ENCODE results near the gene AUH. TPM values are rescaled to one million over a fixed set of nuclear protein-coding genes. Genes with fewer than 3 reads are reported as not detected.

Gene AUH
- polyA plus RNA-seq, 1 donor from 2014 or later = 42.6 TPM

DNA sequence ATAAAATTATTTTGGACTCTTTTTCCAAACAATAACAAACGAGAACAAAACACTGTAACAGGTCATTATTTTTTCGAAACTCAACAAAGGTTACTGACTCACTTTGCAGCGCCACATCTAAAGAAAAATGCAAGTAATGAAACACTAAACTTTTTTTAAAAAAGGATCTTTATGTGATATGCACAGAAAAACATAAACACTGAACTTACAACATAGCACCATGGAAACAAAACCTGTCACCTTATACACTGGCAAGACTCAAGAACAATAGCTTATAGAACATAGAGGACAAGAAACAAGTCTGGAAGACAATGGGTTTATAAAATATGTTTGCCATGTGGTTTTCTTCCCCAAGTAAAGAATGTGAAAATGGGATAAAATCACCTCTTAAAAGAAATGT, 85.2 kb downstream of the AUH start:
- H3K9me3 ChIP-seq (ENCODE audit: low read length) = no peaks in the 10 kb centered on the region
- H3K4me3 ChIP-seq (ENCODE audit: low read length) = no peak overlapping the region
- no peaks in the 10 kb centered on the region for H3K36me3 ChIP-seq (ENCODE audit: insufficient read depth, low read length)
- no peaks in the 10 kb centered on the region for H3K27me3 ChIP-seq (ENCODE audit: insufficient read depth, low read depth, low read length)
- H3K9me2 ChIP-seq (ENCODE audit: insufficient read depth, low read length) = no peaks in the 10 kb centered on the region
- no peak overlapping the region for H2AFZ ChIP-seq (ENCODE audit: low read depth, low read length)
- H3K27ac ChIP-seq (ENCODE audit: low read length) = no peak overlapping the region
- no peaks in the 10 kb centered on the region for H3F3A ChIP-seq (ENCODE audit: insufficient read depth, low read length, poor library complexity, severe bottlenecking)
- H3K9ac ChIP-seq (ENCODE audit: low read length) = no peak overlapping the region
- no peak overlapping the region for H3K4me2 ChIP-seq (ENCODE audit: low read length)
- TF ChIP-seq MXI1 (conservative IDR thresholded peaks at IDR 0.05; ENCODE audit: poor library complexity, severe bottlenecking) (no peak), POLR2AphosphoS5 (IDR thresholded peaks at IDR 0.05) (no peak), EZH2 (IDR thresholded peaks at IDR 0.05; ENCODE audit: borderline replicate concordance, insufficient read depth, low read length, poor library complexity, severe bottlenecking) (no peak), EP300 (conservative IDR thresholded peaks at IDR 0.05; ENCODE audit: poor library complexity, severe bottlenecking) (no peak), TAF1 (IDR thresholded peaks at IDR 0.05; ENCODE audit: low read depth) (no peak), SMC3 (conservative IDR thresholded peaks at IDR 0.05; ENCODE audit: poor library complexity) (no peak), RAD21 (conservative IDR thresholded peaks at IDR 0.05) (no peak)
- TF ChIP-seq, protein P1, sequence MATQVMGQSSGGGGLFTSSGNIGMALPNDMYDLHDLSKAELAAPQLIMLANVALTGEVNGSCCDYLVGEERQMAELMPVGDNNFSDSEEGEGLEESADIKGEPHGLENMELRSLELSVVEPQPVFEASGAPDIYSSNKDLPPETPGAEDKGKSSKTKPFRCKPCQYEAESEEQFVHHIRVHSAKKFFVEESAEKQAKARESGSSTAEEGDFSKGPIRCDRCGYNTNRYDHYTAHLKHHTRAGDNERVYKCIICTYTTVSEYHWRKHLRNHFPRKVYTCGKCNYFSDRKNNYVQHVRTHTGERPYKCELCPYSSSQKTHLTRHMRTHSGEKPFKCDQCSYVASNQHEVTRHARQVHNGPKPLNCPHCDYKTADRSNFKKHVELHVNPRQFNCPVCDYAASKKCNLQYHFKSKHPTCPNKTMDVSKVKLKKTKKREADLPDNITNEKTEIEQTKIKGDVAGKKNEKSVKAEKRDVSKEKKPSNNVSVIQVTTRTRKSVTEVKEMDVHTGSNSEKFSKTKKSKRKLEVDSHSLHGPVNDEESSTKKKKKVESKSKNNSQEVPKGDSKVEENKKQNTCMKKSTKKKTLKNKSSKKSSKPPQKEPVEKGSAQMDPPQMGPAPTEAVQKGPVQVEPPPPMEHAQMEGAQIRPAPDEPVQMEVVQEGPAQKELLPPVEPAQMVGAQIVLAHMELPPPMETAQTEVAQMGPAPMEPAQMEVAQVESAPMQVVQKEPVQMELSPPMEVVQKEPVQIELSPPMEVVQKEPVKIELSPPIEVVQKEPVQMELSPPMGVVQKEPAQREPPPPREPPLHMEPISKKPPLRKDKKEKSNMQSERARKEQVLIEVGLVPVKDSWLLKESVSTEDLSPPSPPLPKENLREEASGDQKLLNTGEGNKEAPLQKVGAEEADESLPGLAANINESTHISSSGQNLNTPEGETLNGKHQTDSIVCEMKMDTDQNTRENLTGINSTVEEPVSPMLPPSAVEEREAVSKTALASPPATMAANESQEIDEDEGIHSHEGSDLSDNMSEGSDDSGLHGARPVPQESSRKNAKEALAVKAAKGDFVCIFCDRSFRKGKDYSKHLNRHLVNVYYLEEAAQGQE (IDR thresholded peaks at IDR 0.05; ENCODE audit: borderline replicate concordance) = no peak
- TF ChIP-seq, protein P2, sequence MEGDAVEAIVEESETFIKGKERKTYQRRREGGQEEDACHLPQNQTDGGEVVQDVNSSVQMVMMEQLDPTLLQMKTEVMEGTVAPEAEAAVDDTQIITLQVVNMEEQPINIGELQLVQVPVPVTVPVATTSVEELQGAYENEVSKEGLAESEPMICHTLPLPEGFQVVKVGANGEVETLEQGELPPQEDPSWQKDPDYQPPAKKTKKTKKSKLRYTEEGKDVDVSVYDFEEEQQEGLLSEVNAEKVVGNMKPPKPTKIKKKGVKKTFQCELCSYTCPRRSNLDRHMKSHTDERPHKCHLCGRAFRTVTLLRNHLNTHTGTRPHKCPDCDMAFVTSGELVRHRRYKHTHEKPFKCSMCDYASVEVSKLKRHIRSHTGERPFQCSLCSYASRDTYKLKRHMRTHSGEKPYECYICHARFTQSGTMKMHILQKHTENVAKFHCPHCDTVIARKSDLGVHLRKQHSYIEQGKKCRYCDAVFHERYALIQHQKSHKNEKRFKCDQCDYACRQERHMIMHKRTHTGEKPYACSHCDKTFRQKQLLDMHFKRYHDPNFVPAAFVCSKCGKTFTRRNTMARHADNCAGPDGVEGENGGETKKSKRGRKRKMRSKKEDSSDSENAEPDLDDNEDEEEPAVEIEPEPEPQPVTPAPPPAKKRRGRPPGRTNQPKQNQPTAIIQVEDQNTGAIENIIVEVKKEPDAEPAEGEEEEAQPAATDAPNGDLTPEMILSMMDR (IDR thresholded peaks at IDR 0.05; ENCODE audit: poor library complexity, severe bottlenecking) = no peak
- H3K79me2 ChIP-seq (replicated peaks; ENCODE audit: insufficient read depth, low read length) = no peaks in the 10 kb centered on the region
- H4K20me1 ChIP-seq (ENCODE audit: insufficient read depth) = no peaks in the 10 kb centered on the region

DNA sequence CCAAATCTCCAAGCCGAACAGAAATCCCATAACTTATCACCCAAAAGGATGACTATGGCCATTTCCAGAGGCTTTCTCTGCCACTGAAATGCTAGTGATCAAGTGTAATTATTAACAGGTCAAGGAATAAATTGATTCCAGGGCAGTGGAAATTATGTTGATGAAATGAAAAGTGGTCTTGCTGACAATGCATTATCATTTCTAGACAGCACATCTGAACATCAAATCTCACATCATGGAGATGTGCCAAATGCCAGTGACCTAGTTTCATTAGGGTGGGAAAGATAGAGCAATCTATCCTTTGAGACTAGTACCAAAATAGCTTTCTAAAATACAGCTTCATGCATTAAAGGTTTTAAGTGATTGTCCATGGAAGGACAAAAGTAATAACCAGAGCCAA, 86.1 kb downstream of the AUH start:
- Histone ChIP-seq H3K9ac (ENCODE audit: low read length) (no peak overlapping the region), H3K36me3 (ENCODE audit: insufficient read depth, low read length) (no peaks in the 10 kb centered on the region), H2AFZ (ENCODE audit: low read depth, low read length) (no peak overlapping the region), H3K27me3 (ENCODE audit: insufficient read depth, low read depth, low read length) (no peaks in the 10 kb centered on the region), H3K27ac (ENCODE audit: low read length) (no peak overlapping the region), H3K4me3 (ENCODE audit: low read length) (no peak overlapping the region), H3K9me2 (ENCODE audit: insufficient read depth, low read length) (no peaks in the 10 kb centered on the region), H4K20me1 (ENCODE audit: insufficient read depth) (no peaks in the 10 kb centered on the region), H3F3A (ENCODE audit: insufficient read depth, low read length, poor library complexity, severe bottlenecking) (no peaks in the 10 kb centered on the region), H3K4me2 (ENCODE audit: low read length) (no peak overlapping the region), H3K79me2 (replicated peaks; ENCODE audit: insufficient read depth, low read length) (no peaks in the 10 kb centered on the region), H3K9me3 (ENCODE audit: low read length) (no peaks in the 10 kb centered on the region)
- TF ChIP-seq POLR2AphosphoS5 (IDR thresholded peaks at IDR 0.05) (no peak), SMC3 (conservative IDR thresholded peaks at IDR 0.05; ENCODE audit: poor library complexity) (no peak), EP300 (conservative IDR thresholded peaks at IDR 0.05; ENCODE audit: poor library complexity, severe bottlenecking) (no peak), RAD21 (conservative IDR thresholded peaks at IDR 0.05) (no peak), TAF1 (IDR thresholded peaks at IDR 0.05; ENCODE audit: low read depth) (no peak), EZH2 (IDR thresholded peaks at IDR 0.05; ENCODE audit: borderline replicate concordance, insufficient read depth, low read length, poor library complexity, severe bottlenecking) (no peak), MXI1 (conservative IDR thresholded peaks at IDR 0.05; ENCODE audit: poor library complexity, severe bottlenecking) (no peak)
- TF ChIP-seq, protein P2 (IDR thresholded peaks at IDR 0.05; ENCODE audit: poor library complexity, severe bottlenecking) = no peak
- TF ChIP-seq, protein P1 (IDR thresholded peaks at IDR 0.05; ENCODE audit: borderline replicate concordance) = no peak
